Left ventricle myocardium inferior (tissue), 1 donor: ENCODE results near the gene TBC1D21. TPM values are rescaled to one million over a fixed set of nuclear protein-coding genes. Genes with fewer than 3 reads are reported as not detected.

Experiments used
- DNase-seq: peaks from one replicate; pipeline ENCODE4 v3.0.0-alpha.2; 2020
- H3K27ac ChIP-seq: fragments of 200-600 bp; replicated peaks from 2 replicates; pipeline ENCODE4 v1.8.0; 2021
- H3K27me3 ChIP-seq: fragments of 200-600 bp; 2 replicates; pipeline ENCODE4 v1.8.0; 2021; ENCODE audit warnings: low read depth
- H3K36me3 ChIP-seq: fragments of 200-600 bp; 2 replicates; pipeline ENCODE4 v1.8.0; 2021
- H3K4me1 ChIP-seq: fragments of 200-600 bp; 2 replicates; pipeline ENCODE4 v1.8.0; 2021
- H3K4me3 ChIP-seq: fragments of 200-600 bp; 2 replicates; pipeline ENCODE4 v1.8.0; 2021; ENCODE audit warnings: mild to moderate bottlenecking, moderate library complexity
- H3K9me3 ChIP-seq: fragments of 200-600 bp; replicated peaks from 2 replicates; pipeline ENCODE4 v1.8.0; 2021
- CTCF ChIP-seq: fragments of 200-600 bp; IDR thresholded peaks from 2 replicates; pipeline ENCODE4 v1.8.0; 2021; ENCODE audit warnings: antibody characterized with exemption, mild to moderate bottlenecking, borderline replicate concordance
- intact Hi-C: fragments of 100-400 bp; cut with micrococcal nuclease; formaldehyde crosslinking; loops from one replicate; pipeline ENCODE4 v1.11.0; 2022
- long read RNA-seq: library from polyadenylated mRNA; unstranded; transcript quantifications from one replicate; pipeline ENCODE4 v2.0.0, GENCODE V29; 2021
- total RNA-seq: library from RNA; stranded (reverse); fragmentation: NEBNext Ultra II Directional; extraction: Animal tissue kit (Norgen Biotek cat#: 25700); gene quantifications from one replicate; pipeline ENCODE4 v1.2.1, GENCODE V29; 2021
- donor health status: DM: no; HTN: yes; CAD: no; lungs with severe emphysema.

The TBC1D21 gene
- total RNA-seq: not detected
- long read RNA-seq: 0 reads

- Histone ChIP-seq H3K36me3 (no peaks in the 10 kb centered on the region), H3K27me3 (peaks cover 9% of the 10 kb centered on the region), H3K27ac (no peak within 1 kb of the TSS), H3K4me1 (peaks cover 25% of the 10 kb centered on the region), H3K4me3 (no peak within 1 kb of the TSS), H3K9me3 (no peaks in the 10 kb centered on the region)
- no peak for TF ChIP-seq CTCF
- no peak for DNase-seq
- intact Hi-C loops: no loop called here
Observed at GRCh38 chr15:73873456-73873855, at the start of gene TBC1D21. Gene TBC1D21, plus strand, starts transcription at chr15:73873564. Its CDS starts 146 bp downstream, at chr15:73873710.

- Histone ChIP-seq H3K4me3 (no peak overlapping the region), H3K27me3 (peaks cover 22% of the 10 kb centered on the region), H3K9me3 (no peaks in the 10 kb centered on the region), H3K4me1 (no peaks in the 10 kb centered on the region), H3K27ac (no peak overlapping the region), H3K36me3 (no peaks in the 10 kb centered on the region)
- DNase-seq: no peak
- TF ChIP-seq CTCF: no peak
- intact Hi-C loops: no loop called here
Observed at GRCh38 chr15:73826711-73827251, 46.6 kb upstream of the TBC1D21 start.

- no peaks in the 10 kb centered on the region for H3K4me1 ChIP-seq
- no peaks in the 10 kb centered on the region for H3K36me3 ChIP-seq
- no peak overlapping the region for H3K27ac ChIP-seq
- no peak overlapping the region for H3K4me3 ChIP-seq
- H3K9me3 ChIP-seq: no peaks in the 10 kb centered on the region
- peaks cover 22% of the 10 kb centered on the region for H3K27me3 ChIP-seq
- no peak for DNase-seq
- no peak for TF ChIP-seq CTCF
- intact Hi-C loops: no loop called here
Observed at GRCh38 chr15:73829523-73829922, 43.8 kb upstream of the TBC1D21 start.

GRCh38 chr15:73832657-73833056 lies 40.7 kb upstream of the TBC1D21 start:
- DNase-seq: no peak
- Histone ChIP-seq H3K4me1 (no peaks in the 10 kb centered on the region), H3K27me3 (peaks cover 15% of the 10 kb centered on the region), H3K27ac (no peak overlapping the region), H3K9me3 (no peaks in the 10 kb centered on the region), H3K4me3 (no peak overlapping the region), H3K36me3 (no peaks in the 10 kb centered on the region)
- no peak for TF ChIP-seq CTCF
- intact Hi-C loops: no loop called here

GRCh38 chr15:73836845-73837244 lies 36.5 kb upstream of the TBC1D21 start:
- no peak for DNase-seq
- TF ChIP-seq CTCF: no peak
- Histone ChIP-seq H3K4me3 (no peak overlapping the region), H3K27me3 (peaks cover 11% of the 10 kb centered on the region), H3K4me1 (peaks cover 13% of the 10 kb centered on the region), H3K36me3 (no peaks in the 10 kb centered on the region), H3K27ac (no peak overlapping the region), H3K9me3 (no peaks in the 10 kb centered on the region)
- intact Hi-C loops: no loop called here
